Heart left ventricle (tissue), 13 donors: ENCODE measurements around the gene APOA1.

ENCODE experiments used
- POLR2A ChIP-seq, 2 donors: fragments of 450-650 bp; IDR thresholded peaks; one replicate each; pipeline ENCODE4 v1.6.1; 2017; ENCODE audit warnings: antibody characterized with exemption in 2 of 2, mild to moderate bottlenecking in 2 of 2, moderate library complexity in 2 of 2
- TF ChIP-seq, protein P1 (sequence below), 12 donors: fragments of 200-600 bp; sonication (generic) in 4 of 12; IDR thresholded peaks; one replicate each; pipeline versions ENCODE4 v1.5.0 to v1.8.0; 2018 to 2022; ENCODE audit warnings: antibody characterized with exemption in 12 of 12, mild to moderate bottlenecking in 5 of 12
- donor health status: ischemic (EF 13 %, LVEDD 7.1; RV severe dilation, severe dysfunction).
- donor health status: DM: no; HTN: yes; CAD: no.
- donor health status: DM: no; HTN: no; CAD: no.
- donor health status: ischemic (EF 25% LVEDD 6.9; RV normal size, moderate dysfunction).
- donor health status: ischemic (EF 25% LVEDD 5.7; RV mildly dilated, moderate dysfunction).
- donor health status: ischemic (EF 35%, LVEDD 5.7; RV mildly dilated, moderate dysfunction).
- donor health status: nonischemic (EF 11% LVEDD 7.7; RV severe dilation, severe dysfunction).
- donor health status: DM: yes; HTN: yes; CAD: no.
- donor health status: PGD.
- donor health status: ischemic (EF 29% LVEDD 5.4; RV normal size, mild dysfunction).
- donor health status: nonischemic (EF 23%, LVEDD 6.1; RV moderate dilation, normal function).

DNA sequence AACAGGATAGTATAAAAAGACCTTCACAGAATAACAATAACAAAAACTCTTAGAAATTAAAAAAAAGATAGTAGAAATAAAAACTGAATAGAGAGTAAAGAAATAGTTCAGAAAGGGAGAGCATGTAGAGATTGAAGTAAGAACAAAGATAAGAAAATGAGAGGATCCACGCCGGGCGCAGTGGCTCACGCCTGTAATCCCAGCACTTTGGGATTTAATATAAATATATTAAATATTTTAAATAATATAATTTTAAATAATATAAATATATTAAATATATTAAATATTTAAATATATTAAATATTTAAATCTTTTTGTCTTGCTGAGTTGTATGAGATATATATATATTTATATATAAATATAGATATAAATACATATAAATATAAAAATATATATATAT lies 25.3 kb downstream of the APOA1 start:
- no peak for TF ChIP-seq POLR2A (IDR thresholded peaks at IDR 0.05)
- TF ChIP-seq, protein P1, sequence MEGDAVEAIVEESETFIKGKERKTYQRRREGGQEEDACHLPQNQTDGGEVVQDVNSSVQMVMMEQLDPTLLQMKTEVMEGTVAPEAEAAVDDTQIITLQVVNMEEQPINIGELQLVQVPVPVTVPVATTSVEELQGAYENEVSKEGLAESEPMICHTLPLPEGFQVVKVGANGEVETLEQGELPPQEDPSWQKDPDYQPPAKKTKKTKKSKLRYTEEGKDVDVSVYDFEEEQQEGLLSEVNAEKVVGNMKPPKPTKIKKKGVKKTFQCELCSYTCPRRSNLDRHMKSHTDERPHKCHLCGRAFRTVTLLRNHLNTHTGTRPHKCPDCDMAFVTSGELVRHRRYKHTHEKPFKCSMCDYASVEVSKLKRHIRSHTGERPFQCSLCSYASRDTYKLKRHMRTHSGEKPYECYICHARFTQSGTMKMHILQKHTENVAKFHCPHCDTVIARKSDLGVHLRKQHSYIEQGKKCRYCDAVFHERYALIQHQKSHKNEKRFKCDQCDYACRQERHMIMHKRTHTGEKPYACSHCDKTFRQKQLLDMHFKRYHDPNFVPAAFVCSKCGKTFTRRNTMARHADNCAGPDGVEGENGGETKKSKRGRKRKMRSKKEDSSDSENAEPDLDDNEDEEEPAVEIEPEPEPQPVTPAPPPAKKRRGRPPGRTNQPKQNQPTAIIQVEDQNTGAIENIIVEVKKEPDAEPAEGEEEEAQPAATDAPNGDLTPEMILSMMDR (IDR thresholded peaks at IDR 0.05), result no peak
